Pulmonary artery endothelial cell (primary cell): ENCODE measurements around the gene OR2A5. TPM values are rescaled to one million over a fixed set of nuclear protein-coding genes. Genes with fewer than 3 reads are reported as not detected.
"Not testable (repeated sequence)": the region's sequence is repeated elsewhere in the genome, so short reads cannot be mapped to it uniquely, and the experiment has no call there.

Source experiments
- DNase-seq: peaks from one replicate; pipeline ENCODE4 v3.0.0-alpha.2; 2011; ENCODE audit warnings: low read depth, low spot score
- total RNA-seq: library from RNA; depleted of rRNA; stranded (reverse); fragments of >200 nt; gene quantifications from 2 replicates; pipeline ENCODE4 v1.2.3, GENCODE V29; 2014

OR2A5 gene
- total RNA-seq: not detected in 2 replicates

- DNase-seq: no peak
Measured at GRCh38 chr7:144048648-144049047, at the start of gene OR2A5. Gene OR2A5, plus strand, starts transcription at chr7:144048948. Its CDS starts 1,454 bp downstream, at chr7:144050402.

- DNase-seq: no peak
Measured at GRCh38 chr7:144000020-144000419, 48.7 kb upstream of the OR2A5 start, which contains the start of gene OR6B1. Gene OR6B1, plus strand, starts transcription at chr7:144000320. Its CDS starts 3,677 bp downstream, at chr7:144003997.

- DNase-seq: no peak
Measured at GRCh38 chr7:144001543-144001942, 47.2 kb upstream of the OR2A5 start.

- no peak for DNase-seq
Measured at GRCh38 chr7:144004703-144005102, 44.0 kb upstream of the OR2A5 start.

- no peak for DNase-seq
Measured at GRCh38 chr7:144006029-144006691, 42.6 kb upstream of the OR2A5 start.

- DNase-seq: no peak
Measured at GRCh38 chr7:144006692-144007042, 42.1 kb upstream of the OR2A5 start.

GRCh38 chr7:144009361-144009760 is 39.4 kb upstream of the OR2A5 start:
- DNase-seq: no peak

GRCh38 chr7:144010061-144010460 is 38.7 kb upstream of the OR2A5 start:
- not testable (repeated sequence) for DNase-seq

GRCh38 chr7:144010821-144011220 is 37.9 kb upstream of the OR2A5 start:
- not testable (repeated sequence) for DNase-seq

- no peak for DNase-seq
Measured at GRCh38 chr7:144011458-144012230, 37.1 kb upstream of the OR2A5 start.

- DNase-seq: no peak
Measured at GRCh38 chr7:144018065-144018464, 30.7 kb upstream of the OR2A5 start.

GRCh38 chr7:144019457-144019856 is 29.3 kb upstream of the OR2A5 start:
- peak; percentile 40 for DNase-seq

- DNase-seq: no peak
Measured at GRCh38 chr7:144020340-144020739, 28.4 kb upstream of the OR2A5 start.

GRCh38 chr7:144022169-144022568 is 26.6 kb upstream of the OR2A5 start:
- DNase-seq: no peak

GRCh38 chr7:144023171-144023827 is 25.4 kb upstream of the OR2A5 start:
- no peak for DNase-seq

- no peak for DNase-seq
Measured at GRCh38 chr7:144024213-144024612, 24.5 kb upstream of the OR2A5 start.

GRCh38 chr7:144026203-144026883 is 22.4 kb upstream of the OR2A5 start:
- no peak for DNase-seq

- no peak for DNase-seq
Measured at GRCh38 chr7:144027070-144027469, 21.7 kb upstream of the OR2A5 start.

- no peak for DNase-seq
Measured at GRCh38 chr7:144027974-144028373, 20.8 kb upstream of the OR2A5 start.

GRCh38 chr7:144028547-144028946 is 20.2 kb upstream of the OR2A5 start:
- no peak for DNase-seq

- DNase-seq: no peak
Measured at GRCh38 chr7:144032516-144032915, 16.2 kb upstream of the OR2A5 start.
